Fibroblast of skin of left biceps (primary cell): ENCODE measurements around the gene ATP8B1.

Experiments
- DNase-seq, 2 experiments: peaks; one replicate each; pipeline ENCODE4 v3.0.0-alpha.2; 2013; ENCODE audit warnings: low read depth in 2 of 2

Gene ATP8B1

DNA sequence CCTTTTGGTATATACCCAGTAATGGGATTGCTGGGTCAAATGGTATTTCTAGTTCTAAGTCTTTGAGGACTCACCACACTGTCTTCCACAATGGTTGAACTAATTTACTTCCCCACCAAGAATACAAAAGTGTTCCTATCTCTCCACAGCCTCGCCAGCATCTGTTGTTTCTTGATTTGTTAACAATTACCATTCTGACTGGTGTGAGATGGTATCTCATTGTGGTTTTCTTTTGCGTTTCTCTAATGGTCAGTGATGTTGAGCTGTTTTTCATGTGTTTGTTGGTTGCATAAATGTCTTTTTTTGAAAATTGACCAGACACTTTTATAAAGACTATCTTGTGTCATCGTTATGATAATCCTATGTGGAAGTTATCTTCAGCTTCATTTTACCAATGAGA is 16.0 kb upstream of the ATP8B1 start:
- DNase-seq: no peak

DNA sequence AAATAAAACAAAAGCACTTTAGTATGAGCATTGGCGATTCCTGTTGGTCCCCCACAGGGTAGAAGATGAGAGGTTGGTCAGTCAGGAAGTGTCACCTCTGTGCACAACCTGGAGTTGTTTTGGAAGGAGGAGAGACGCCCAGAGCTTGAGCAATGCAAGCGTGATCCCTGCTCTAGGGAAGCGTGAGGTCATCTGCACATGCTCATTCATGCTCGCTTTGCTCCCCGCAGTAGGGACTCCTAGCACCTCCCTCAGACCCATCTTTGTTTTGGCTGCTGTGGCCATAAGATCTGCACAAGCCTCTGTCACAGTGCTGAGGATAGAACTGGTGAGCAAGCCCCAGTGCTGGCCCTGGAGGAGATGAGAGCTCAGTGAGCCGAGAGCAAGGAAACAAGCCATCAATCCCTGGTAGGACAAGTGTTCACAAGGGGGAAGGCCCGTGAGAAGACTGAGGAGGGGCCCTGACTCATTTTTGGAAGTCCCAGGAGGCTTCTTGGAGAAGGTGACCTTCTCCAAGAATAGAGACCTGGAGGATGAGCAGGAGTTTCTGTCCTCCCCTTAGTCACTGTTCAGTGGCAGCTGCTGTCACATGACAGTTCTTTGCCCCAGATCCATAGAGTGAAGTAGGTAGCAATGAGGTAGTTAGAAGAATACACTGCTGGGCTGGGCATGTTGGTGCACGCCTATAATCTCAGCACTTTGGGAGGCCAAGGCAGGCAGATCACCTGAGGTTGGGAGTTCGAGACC is 13.3 kb upstream of the ATP8B1 start:
- DNase-seq: no peak

DNA sequence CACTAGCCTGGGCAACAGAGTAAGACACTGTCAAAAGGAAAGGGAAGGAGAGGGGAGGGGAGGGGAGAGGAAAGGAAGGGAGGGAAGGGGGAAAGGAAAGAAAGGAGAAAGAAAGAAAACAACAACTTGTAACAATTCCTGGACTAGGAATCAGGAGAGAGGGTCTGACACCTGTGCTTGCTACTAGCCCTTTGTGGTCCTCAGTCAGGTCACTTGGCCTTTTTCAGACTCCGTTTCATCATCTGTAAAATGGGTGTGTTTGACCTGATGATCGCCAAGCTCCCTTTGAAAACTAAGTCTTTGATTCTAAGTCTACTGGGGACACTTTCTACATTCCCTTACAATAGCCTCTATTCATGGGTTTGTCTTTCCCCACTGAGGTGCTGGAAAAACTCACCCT is 11.4 kb upstream of the ATP8B1 start:
- DNase-seq: no peak

DNA sequence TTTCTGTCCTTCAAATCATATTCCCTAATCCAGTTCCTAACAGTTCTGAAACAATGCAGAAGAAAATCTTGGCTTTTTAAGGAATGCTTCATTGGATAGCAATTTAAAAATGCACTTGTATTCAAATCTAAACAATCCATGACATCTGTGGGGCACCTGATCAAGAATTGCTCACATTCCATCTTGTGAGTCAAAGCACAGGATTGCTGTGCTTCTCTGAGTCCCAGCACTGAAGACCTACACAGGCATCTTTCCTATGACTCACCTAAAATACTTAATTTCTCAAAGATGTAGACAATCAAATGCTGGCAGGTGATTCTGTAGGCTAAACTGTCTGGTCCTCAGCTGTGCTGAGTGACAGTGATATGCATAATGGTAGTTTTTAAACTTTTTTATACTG is 10.1 kb upstream of the ATP8B1 start:
- peak; percentile 92 to 94 for DNase-seq

DNA sequence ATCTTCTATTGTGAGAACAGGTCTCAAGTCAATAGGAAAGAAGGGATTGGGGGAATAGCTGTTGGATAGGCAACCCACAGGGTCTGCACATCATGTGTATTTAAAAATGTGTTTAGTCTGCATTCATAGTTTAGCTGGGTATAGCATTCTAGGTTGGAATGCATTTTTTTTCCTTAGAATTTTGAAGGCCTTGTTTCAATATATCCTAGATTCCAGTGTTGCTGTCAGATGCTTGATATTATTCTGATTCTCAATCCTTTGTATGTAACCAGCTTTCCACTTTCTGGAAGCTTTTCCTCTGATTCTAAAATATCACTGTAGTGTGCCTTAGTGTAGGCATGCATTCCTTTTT is 9.0 kb upstream of the ATP8B1 start:
- no peak for DNase-seq

DNA sequence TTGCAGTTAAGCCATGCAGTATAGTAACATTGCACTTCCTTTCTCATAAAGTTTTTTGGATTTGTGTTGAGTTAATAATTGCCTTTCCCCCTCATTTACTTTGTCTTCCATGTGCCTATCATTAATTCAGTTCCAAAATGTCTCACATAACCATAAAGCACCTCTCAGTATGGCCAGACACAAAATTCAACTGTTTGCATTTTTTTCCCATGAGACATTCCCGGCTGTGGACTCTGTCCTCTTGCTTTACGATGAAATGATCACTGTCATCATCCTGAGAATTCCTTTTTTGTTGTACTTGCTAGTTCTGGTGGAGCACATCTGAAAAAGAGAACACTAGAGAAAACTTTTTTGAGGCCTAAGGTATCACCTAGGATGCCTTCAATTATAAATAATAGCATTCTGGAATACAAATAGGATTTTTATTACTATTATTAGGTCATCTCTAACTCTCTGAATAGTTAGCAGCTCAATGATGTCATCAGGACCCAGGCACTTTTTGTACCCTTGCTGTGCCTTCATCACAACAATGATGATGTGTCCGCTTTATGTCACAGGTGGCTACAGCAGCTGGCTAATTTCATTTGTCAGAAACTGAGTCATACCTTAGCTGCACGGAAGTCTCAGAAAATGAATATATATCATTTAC is 8.5 kb upstream of the ATP8B1 start:
- no peak for DNase-seq

DNA sequence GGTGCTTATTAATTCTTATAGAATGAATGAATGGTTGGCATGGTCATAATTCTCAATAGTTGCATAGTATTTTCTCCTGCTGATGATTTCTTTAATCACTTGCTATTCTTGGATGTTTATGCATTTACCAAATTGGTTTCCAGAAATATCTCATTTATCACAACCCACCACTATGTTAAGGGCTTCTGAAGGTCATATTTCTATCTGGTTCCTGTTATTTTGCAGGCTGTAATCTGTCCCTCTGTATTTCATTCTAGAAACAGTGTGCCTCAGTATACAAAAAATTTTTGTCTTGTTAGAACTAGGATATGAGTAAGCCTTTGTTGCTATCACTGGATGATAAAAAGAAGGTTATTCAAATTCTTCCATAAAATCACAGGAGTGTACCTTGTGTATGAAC is 6.1 kb upstream of the ATP8B1 start:
- DNase-seq: no peak

DNA sequence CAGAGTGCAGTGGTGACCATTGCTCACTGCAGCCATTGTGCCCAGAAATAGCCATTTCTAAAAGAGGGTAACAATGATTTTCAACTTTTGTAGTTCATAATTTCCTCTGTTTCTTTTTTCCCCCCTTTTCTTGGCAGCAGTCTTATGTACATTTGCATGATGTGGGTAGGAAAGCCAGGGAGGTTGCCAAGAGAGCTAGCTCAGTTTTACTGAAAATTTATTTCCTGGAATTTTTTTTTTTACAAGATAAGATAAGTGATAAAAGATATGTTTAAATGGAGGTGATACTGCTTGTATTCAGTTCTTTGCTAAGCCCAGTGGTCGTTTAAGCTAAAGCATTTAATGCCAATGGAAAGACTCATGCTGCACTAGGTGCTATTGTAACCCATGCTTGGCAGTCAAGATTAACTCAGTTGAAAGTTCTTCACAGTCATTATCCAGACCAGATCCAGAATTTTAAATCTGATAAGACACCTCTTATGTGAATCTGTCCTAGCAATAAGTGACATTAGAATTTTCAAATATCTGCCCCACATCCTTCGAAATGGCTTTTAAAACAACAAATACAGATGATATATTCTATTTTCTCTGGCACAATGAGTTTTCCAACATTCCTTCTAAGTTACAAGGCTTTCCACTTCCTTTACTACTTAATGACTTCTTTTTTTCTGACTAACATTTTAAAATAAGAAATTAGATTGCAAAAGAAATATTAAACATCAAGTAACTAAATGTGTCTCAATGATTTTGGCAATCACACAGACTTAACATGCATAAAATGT is 4.4 kb upstream of the ATP8B1 start:
- peak; percentile 67 to 78 for DNase-seq

DNA sequence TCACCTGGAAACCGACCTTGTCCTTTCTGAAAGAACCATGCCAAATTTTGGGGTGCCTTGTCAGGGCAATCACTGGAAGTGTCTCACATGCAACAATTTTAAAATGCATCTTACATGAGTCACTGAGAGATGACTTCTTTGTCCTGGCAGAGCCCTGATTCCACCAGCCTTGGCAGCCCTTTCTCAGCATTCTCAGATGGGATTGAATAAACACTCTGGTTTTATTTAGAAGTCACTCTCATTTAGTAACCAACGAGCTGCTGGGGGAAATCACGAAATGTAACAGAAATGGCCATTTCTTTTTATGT is 3.8 kb upstream of the ATP8B1 start:
- DNase-seq: peak; percentile 39 to 40

DNA sequence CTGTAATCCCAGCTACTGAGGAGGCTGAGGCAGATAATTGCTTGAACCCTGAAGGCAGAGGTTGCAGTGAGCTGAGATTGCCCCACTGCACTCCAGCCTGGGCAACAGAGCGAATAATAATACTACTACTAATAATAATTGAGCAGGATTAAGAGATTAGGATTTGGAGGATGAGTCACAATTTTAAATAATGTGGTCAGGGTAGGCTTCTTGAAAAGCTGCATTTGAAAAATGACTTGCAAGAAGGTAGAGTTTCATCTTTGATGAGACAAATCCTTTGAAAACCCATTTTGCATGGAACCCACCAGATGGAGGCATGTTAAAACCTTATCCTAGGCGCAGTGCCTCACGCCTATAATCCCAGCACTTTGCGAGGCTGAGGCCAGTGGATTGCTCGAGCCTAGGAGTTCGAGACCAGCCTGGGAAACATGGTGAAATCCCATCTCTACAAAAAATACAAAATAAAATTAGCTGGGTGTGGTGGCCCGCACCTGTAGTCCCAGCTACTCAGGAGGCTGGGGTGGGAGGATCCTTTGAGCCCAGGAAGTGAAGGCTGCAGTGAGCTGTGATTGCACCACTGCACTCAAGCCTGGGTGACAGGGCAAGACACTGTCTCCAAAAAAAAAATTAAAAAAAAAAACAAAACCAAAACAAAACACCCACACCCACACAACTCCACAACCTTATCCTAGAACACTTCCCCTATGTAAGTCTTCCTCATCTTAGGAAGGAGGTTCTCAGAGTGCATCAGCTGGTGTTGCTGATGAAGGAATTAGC is 3.3 kb upstream of the ATP8B1 start:
- DNase-seq: no peak

DNA sequence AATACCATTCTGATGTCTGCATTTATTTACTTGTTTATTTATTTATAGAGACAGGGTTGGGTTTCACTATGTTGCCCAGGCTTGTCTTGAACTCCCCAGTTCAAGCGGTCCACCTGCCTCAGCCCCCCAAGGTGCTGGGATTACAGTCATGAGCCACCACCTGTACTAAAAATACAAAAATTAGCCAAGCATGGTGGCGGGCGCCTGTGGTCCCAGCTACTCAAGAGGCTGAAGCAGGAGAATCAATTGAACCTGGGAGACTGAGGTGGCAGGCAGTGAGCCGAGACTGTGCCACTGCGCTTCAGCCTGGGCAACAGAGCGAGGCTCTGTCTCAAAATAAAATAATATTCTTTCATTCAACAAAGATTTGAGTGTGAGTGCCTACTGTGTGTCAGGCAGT is 2.0 kb upstream of the ATP8B1 start:
- DNase-seq: no peak

DNA sequence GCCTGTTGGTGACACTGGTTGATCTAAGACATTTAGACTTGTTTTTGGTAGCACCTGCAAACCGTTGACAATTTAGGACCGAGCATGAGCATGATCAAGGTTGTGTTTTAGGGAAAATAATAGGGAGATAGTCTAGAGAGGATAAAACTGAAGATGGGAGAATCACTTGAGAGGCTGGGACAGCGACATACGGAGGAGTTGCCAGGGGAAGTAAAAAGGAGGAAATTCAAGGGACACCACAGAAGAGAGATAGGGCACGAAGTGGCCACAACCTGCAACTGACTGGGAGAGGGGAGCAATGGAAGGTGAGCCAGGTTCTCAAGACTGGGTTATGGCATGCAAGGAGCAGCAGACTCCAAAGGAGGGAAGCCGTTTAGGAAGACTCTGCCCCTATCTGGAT is 1.4 kb upstream of the ATP8B1 start:
- no peak for DNase-seq

DNA sequence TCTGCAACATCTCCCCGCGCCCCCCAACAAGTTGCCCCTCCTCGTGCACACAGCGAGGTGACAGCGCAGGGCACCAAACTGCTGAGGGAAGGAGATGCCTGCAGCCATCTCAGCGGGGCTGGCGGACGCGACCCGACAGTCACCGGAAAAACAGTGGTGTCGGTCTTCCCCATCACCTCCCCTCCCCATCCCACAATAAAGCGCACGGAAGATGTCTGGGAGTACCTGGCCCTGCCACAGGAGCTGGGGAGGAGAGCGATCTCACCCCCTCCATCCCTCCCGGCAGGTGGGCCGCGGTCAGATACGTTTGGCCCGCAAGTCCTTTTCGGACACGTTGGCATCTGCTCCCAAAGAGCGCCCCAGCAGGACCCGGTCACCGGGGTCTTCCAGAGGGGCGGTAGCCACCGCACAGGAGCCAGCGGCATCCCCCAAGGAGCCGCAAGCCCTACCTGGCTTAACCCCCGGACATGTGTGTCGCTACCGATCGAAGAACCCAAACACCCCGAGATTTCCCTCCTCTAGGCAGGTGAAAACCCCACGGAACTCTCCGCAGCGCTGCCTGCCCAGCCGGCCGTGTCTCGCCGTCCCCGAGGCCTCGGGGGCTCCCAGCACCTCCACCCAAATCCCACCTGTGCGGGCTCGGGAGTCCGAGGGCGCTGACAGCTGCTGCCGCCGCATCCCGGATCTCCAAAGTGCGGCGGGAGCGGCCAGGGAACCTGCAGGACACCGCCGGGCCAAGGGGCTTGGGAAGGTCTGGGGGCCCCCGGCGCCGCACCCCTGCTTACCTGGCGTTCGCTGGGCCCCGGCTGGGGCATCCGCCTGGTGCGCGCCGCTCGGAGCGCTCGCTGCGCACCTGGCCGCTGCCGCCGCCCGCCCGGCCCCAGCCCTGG is 657 bp downstream of the ATP8B1 start:
- DNase-seq: no peak

DNA sequence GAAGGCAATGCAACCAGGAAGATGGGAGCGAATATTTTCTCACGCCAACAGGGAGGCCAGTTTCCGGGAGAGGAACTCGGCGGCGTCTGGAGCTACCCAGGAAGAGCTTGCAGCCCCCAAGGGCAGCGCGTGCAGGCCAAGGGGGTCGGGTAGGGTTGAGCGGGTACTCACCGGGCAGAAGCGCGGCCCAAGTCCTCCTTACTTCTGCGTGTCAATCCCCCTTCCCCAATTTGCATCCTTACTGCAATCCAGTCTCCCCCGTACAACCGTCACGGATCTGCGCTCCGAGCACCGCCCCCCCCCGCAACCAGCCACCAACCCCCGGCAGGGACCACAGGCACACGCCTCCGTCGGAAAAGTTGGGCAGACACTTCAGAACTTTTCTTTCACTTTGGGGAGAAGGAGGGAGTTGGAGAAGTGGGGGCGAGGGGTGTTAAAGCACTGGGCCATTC is 1.3 kb downstream of the ATP8B1 start:
- no peak for DNase-seq

DNA sequence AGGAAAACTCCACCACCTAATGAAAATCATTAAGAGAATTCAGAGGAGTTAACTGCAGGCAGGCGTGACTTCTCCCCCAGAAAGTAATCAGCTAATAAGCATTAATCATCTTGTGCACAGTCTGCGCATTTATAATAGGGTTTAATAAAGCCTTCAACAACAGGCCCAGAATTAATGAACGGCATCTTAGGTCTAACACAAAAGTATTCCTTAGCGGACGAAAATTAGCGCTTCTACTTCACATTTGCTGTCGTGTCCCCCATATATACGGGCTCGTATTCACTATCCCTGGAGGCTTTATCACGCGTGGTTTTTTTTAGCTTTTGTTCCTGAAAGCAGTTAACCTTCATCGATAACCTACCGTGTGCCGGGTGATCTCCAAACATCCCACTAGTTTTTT is 1.8 kb downstream of the ATP8B1 start:
- no peak for DNase-seq

DNA sequence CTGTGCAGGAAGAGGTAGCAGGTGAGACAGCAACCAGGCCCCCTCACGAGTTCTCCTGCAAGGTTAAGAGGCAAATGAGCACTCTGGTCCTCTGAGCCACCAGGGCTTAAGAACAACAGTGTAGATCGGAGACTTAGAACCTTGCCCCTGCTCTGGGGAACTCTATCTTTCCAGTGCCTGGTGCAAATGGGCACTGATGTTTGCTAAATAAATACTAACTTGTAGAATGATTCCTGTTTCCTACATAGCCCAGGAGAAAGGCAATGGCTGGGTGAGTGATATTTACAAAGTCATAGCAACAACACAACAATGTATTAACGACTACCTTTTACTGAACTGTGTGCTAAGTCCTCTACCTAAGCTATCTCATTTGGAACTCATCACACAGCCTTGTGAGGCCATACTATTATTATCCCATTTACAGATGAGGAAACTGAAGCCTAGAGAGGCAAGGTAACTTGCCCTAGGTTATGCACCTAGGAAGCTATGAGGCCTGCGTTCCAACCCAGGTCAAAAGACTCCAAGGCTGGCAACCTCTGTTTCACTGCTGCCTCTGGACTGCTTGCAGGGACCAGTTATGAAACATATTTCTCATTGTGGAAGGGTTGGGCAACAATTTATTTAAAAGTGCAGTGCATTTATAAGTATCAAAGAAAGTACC is 4.3 kb downstream of the ATP8B1 start:
- DNase-seq: no peak

DNA sequence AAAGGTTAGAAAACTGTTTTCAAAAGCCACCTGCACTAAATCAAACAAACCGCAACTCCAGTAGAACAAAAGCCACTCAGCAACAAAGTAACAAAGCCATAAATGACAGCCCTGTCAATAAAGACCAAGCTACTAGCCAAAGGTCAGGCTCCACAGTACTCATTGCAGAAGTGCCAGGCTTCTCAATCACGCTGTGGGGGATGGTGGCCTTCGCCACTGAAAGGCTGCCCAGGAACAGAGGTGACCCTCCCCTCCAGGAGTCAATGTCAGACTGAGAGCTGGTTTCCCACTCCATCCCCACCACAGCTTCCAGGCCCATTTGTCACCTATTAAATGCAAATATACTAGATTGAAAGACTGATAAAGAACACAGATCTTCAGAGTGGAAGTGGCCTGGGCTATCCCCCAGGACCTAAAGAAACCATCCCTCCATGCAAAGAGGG is 5.9 kb downstream of the ATP8B1 start:
- no peak for DNase-seq

DNA sequence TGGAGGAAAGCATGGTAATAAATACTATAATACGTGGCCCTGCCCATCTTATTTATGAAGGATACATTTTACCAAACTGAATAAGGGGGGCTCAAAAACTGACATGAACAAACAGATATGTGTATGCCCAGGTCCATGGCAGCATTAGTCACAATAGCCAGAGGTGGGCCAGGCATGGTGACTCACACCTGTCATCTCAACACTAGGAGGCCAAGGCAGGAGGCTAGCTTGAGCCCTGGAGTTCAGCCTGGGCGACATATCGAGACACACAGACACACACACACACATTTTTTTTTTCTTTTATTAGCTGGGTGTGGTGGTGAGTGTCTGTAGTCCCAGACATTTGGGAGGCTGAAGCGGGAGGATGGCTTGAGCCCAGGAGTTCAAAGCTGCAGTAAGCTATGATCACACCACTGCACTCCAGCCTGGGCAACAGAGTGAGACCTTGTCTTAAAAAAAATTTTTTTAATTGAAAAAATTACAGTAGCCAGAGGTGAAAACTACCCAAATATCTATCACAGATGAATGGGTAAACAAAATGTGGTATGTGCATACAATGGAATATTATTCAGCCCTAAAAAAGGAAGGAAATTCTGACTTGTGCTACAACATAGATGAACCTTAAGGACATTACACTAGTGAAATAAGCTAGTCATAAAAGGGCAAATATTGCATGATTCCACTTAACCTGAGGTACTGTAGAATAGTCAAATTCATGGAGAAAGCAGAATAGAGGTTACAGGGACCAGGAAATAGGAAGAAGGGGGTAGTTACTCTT is 8.0 kb downstream of the ATP8B1 start:
- no peak for DNase-seq

DNA sequence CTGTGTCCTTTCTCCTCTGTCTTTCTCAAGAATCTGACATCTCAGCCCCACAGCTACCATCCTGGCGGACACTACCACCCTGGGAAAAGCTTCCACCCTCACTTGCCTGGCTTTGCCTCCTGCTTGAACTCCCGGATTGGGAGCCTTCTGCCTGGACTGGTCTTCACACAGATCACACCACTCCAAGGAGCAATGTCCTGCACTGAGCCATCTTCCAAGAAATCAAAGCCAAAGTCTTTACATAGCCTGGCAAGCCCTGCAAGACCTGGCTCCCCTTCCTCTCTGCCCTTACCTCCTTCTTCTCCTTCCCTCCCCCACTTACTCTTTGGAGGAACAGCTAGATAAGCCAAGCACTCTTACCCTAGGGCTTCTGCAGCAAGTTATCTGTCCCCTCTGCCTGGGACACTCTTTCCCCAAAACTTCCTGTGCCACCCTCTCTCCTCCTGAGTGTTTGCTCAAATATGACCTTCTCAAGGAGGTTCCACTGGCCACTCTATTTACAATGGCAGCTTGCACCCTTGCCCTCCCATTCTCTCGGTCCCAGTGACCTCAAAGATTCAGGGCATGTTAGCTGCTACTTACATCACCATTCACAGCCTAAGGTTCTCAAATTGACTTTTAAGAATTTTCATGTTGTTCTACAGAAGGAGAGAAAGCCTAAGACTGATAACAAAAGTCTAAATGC is 9.7 kb downstream of the ATP8B1 start:
- DNase-seq: no peak
